Keratinocyte (primary cell): ENCODE results near the gene MEGF11.
A peak's percentile ranks its signal among the peaks of the same experiment; 100 is the strongest.

Experiments used
- EZH2 ChIP-seq: IDR thresholded peaks from one replicate; pipeline ENCODE4 v1.6.1; 2012; ENCODE audit warnings: inconsistent platforms, mild to moderate bottlenecking, low read length, moderate library complexity
- TF ChIP-seq, protein P1 (sequence below), 3 experiments: IDR thresholded peaks in 1 of 3; conservative IDR thresholded peaks in 1 of 3; optimal IDR thresholded peaks in 1 of 3; 2 replicates in 2 of 3; 3 replicates in 1 of 3; pipeline versions ENCODE3 to v1.5.1; 2011; ENCODE audit warnings: low read length in 3 of 3, mild to moderate bottlenecking in 3 of 3, moderate library complexity in 2 of 3, control low read depth in 1 of 3, inconsistent platforms in 1 of 3; ENCODE audit not compliant: insufficient read depth in 2 of 3; ENCODE audit errors: extremely low read depth in 1 of 3

DNA sequence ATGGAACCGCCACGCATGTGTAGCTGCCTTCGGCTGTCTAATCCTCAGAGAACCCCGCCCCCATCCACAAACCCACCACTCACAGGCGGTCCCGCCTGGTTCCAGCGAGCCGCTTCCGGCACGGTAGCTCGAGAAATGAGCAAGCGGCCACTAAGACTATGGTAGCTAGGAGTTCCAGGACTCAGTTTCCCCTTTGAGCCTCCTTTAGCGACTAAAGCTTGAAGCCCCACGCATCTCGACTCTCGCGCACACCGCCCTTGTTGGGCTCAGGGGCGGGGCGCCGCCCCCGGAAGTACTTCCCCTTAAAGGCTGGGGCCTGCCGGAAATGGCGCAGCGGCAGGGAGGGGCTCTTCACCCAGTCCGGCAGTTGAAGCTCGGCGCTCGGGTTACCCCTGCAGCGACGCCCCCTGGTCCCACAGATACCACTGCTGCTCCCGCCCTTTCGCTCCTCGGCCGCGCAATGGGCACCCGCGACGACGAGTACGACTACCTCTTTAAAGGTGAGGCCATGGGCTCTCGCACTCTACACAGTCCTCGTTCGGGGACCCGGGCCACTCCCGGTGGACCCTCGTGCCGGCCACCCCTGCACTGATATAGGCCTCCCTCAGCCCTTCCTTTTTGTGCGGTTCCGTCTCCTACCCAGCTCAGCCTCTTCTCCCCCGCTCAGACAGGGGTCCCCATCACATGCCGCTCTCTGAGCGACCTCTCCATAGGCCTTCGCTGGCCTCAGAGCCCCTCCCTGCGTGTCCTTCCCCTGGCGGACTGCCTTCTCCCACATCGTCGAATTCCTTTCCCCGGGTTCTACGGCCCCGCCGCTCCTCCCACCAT, 384.2 kb downstream of the MEGF11 start, which contains the start of gene RAB11A:
- TF ChIP-seq, protein P1, sequence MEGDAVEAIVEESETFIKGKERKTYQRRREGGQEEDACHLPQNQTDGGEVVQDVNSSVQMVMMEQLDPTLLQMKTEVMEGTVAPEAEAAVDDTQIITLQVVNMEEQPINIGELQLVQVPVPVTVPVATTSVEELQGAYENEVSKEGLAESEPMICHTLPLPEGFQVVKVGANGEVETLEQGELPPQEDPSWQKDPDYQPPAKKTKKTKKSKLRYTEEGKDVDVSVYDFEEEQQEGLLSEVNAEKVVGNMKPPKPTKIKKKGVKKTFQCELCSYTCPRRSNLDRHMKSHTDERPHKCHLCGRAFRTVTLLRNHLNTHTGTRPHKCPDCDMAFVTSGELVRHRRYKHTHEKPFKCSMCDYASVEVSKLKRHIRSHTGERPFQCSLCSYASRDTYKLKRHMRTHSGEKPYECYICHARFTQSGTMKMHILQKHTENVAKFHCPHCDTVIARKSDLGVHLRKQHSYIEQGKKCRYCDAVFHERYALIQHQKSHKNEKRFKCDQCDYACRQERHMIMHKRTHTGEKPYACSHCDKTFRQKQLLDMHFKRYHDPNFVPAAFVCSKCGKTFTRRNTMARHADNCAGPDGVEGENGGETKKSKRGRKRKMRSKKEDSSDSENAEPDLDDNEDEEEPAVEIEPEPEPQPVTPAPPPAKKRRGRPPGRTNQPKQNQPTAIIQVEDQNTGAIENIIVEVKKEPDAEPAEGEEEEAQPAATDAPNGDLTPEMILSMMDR (optimal IDR thresholded peaks at IDR 0.05 in 1 of 3, IDR thresholded peaks at IDR 0.05 in 1 of 3, conservative IDR thresholded peaks at IDR 0.05 in 1 of 3; ENCODE audit: extremely low read depth in 1 of 3, insufficient read depth in 2 of 3, low read length in 3 of 3): peak in 2 of 3 experiments; percentile 20 to 52
- no peak for TF ChIP-seq EZH2
